Measurements from ENCODE around the gene VSTM4.

VSTM4 gene

DNA sequence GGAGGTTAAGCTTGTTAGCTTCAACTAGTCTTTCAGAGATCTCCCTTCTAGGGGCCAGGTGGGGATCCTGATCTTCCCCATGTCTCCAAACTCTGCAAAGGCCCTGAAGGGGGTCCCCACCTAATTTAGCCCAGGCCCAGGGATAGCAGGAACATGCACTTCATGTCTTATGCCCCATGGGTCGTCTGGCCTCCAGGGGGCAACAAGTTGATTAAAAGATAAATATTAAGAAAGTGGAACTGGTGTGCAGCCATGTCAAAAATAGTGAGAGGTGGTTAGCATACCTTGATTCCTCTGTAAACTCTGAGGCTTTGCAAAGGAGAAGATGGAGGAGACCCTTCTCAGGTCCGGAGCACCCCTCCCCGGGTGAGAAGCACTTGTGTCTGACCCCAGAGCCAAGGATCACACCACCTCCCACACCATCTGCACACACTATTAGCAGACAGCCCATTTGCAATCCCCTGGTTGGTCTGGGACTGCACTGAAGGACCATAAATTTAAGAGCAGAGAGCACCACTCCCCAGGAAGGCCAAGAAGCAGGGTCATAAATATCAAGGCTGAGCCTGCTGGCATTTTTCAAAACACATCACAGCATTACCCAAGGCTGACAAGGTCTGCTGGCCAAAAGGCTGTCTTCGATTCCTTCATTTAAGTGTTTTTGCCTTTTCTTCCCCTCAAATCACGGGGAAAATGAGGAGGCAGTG, 131.5 kb downstream of the VSTM4 start:
- Histone ChIP-seq H3K9me3 (ENCODE audit: control insufficient read depth in 2 of 2, low read length in 2 of 2) (no peaks in the 10 kb centered on the region), H3K9ac (ENCODE audit: low read length in 2 of 2) (no peak overlapping the region), H3K27me3 (ENCODE audit: control insufficient read depth in 1 of 2, insufficient read depth in 2 of 2, low read length in 2 of 2) (no peaks in the 10 kb centered on the region), H3K36me3 (ENCODE audit: control insufficient read depth in 2 of 2, insufficient read depth in 2 of 2, low read length in 2 of 2) (no peaks in the 10 kb centered on the region), H3K4me1 (ENCODE audit: control insufficient read depth, insufficient read depth, low read length) (no peaks in the 10 kb centered on the region), H3K27ac (ENCODE audit: low read length) (no peak overlapping the region), H3K4me3 (ENCODE audit: low read length in 2 of 2) (no peak overlapping the region)

DNA sequence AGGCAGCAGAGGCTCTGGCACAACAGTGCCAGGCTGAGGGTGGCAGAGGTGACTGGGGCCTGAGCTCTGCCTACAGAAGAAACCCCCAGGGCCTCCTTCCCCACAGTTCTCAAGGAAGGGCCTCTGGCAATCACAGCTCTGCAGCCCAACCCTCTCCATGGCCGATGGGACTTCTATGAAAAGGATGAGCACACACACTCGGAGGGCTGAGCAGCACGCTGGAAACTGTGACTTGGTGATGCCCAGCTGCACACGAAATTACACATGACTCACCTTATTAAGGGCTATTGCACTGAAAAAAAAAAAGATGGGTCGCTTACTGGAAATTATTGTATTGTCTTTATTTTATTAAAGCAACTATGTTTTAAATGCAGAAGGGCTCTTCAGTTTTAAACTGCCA, 132.7 kb downstream of the VSTM4 start:
- H3K27ac ChIP-seq (ENCODE audit: low read length) = no peak overlapping the region
- H3K4me3 ChIP-seq (ENCODE audit: low read length in 2 of 2) = no peak overlapping the region
- no peaks in the 10 kb centered on the region for H3K4me1 ChIP-seq (ENCODE audit: control insufficient read depth, insufficient read depth, low read length)
- H3K27me3 ChIP-seq (ENCODE audit: control insufficient read depth in 1 of 2, insufficient read depth in 2 of 2, low read length in 2 of 2) = no peaks in the 10 kb centered on the region
- no peaks in the 10 kb centered on the region for H3K9me3 ChIP-seq (ENCODE audit: control insufficient read depth in 2 of 2, low read length in 2 of 2)
- H3K36me3 ChIP-seq (ENCODE audit: control insufficient read depth in 2 of 2, insufficient read depth in 2 of 2, low read length in 2 of 2) = no peaks in the 10 kb centered on the region
- H3K9ac ChIP-seq (ENCODE audit: low read length in 2 of 2) = no peak overlapping the region

DNA sequence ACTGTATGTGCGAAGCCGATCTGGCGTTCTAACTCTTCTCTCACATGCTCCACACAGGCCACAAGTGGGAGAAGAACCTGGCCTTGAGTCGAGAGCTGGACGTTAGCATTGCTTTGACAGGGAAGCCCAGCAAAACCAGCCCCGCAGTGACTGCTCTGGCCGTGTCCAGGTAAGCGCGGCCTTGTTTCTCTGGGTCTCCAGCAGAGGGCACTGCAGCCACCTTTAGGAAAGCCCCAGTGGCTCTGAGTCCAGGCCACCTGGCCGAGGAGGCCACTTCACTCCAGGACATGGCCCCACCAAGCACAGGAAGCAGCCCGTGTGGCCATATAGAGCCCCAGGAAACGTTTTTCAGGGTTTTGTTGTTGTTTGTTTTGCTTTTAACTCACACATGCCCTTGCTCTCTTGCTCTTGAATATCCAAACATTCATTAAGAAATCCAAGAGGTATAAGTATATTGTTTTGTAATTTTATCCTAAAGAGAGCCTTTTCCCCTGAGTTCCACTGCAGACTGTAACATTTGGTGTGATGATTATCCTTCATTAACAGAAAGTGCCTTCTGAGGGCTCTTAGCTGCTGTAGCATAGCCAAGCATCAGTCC, 133.9 kb downstream of the VSTM4 start:
- H3K9ac ChIP-seq (ENCODE audit: low read length in 2 of 2) = no peak overlapping the region
- H3K27ac ChIP-seq (ENCODE audit: low read length) = no peak overlapping the region
- H3K36me3 ChIP-seq (ENCODE audit: control insufficient read depth in 2 of 2, insufficient read depth in 2 of 2, low read length in 2 of 2) = no peaks in the 10 kb centered on the region
- H3K9me3 ChIP-seq (ENCODE audit: control insufficient read depth in 2 of 2, low read length in 2 of 2) = no peaks in the 10 kb centered on the region
- no peaks in the 10 kb centered on the region for H3K4me1 ChIP-seq (ENCODE audit: control insufficient read depth, insufficient read depth, low read length)
- H3K27me3 ChIP-seq (ENCODE audit: control insufficient read depth in 1 of 2, insufficient read depth in 2 of 2, low read length in 2 of 2) = no peaks in the 10 kb centered on the region
- H3K4me3 ChIP-seq (ENCODE audit: low read length in 2 of 2) = no peak overlapping the region

DNA sequence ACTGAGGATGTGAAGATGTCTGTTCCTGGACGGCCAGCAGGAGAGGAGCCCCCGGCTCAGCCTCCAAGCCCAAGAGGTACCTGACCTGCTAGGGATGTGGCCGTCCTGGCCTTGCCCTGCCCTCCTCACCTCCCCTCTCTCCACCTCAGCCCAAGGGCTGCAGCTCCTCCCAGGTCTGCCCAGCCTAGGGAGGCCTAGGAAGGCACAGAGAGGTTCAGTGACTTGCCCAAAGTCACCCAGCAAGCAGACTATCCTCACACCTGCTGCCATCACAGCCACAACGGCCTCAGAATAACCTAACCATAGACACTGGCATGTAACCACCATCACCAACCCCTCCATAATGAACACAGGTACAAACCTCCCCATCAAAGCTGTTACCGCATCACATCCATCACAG, 137.0 kb downstream of the VSTM4 start:
- Histone ChIP-seq H3K27ac (ENCODE audit: low read length) (no peak overlapping the region), H3K9me3 (ENCODE audit: control insufficient read depth in 2 of 2, low read length in 2 of 2) (no peaks in the 10 kb centered on the region), H3K9ac (ENCODE audit: low read length in 2 of 2) (no peak overlapping the region), H3K27me3 (ENCODE audit: control insufficient read depth in 1 of 2, insufficient read depth in 2 of 2, low read length in 2 of 2) (peaks cover 0 to under 1% of the 10 kb centered on the region in 2 donors), H3K4me1 (ENCODE audit: control insufficient read depth, insufficient read depth, low read length) (no peaks in the 10 kb centered on the region), H3K4me3 (ENCODE audit: low read length in 2 of 2) (no peak overlapping the region), H3K36me3 (ENCODE audit: control insufficient read depth in 2 of 2, insufficient read depth in 2 of 2, low read length in 2 of 2) (no peaks in the 10 kb centered on the region)

DNA sequence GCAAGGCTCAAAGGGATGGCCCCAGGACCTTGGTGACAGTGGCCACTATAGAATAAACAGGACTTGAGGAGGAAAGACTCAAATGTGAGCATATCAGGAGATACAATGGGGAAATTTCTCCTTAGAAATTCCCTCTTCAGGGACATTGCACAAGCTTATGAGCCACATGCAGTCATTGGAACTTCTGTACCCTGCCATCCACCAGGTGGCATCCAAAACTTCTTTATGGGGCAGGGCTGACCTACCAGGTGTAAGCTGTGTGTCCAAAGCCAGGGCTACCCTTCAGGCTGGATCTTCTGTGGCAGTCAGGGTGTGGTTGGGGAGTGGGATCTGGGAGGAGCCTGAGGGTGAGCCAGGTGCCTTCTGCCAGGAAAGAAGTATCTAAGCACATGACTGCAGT, 139.1 kb downstream of the VSTM4 start:
- H3K4me1 ChIP-seq (ENCODE audit: control insufficient read depth, insufficient read depth, low read length) = no peaks in the 10 kb centered on the region
- H3K36me3 ChIP-seq (ENCODE audit: control insufficient read depth in 2 of 2, insufficient read depth in 2 of 2, low read length in 2 of 2) = no peaks in the 10 kb centered on the region
- H3K9ac ChIP-seq (ENCODE audit: low read length in 2 of 2) = no peak overlapping the region
- H3K4me3 ChIP-seq (ENCODE audit: low read length in 2 of 2) = no peak overlapping the region
- no peaks in the 10 kb centered on the region for H3K9me3 ChIP-seq (ENCODE audit: control insufficient read depth in 2 of 2, low read length in 2 of 2)
- peaks cover 0 to 3% of the 10 kb centered on the region in 2 donors for H3K27me3 ChIP-seq (ENCODE audit: control insufficient read depth in 1 of 2, insufficient read depth in 2 of 2, low read length in 2 of 2)
- H3K27ac ChIP-seq (ENCODE audit: low read length) = no peak overlapping the region

DNA sequence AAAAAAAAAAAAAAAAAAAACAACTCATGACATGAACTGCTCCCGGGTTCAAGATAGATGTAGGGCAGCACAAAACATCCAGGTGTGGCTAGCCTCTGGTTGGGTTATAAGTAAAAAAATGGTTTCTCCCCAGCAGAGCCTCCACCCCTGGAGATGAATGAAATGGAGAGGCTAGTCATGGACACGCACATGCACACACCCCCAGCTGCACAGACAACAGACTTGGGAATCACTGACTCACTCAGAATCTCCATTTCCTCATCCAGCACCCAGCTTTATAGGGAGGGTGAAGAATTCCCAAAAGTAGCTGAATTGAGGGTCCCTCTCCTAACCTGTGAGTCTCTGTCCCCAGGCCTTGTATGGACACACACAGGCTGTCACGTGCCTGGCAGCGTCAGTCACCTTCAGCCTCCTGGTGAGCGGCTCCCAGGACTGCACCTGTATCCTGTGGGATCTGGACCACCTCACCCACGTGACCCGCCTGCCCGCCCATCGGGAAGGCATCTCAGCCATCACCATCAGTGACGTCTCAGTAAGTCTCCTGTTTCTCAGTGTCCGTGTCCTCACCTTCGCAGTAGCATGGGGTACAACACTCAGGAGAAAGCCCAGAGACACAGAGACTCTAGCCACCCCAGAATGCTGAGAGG, 140.7 kb downstream of the VSTM4 start:
- Histone ChIP-seq H3K4me1 (ENCODE audit: control insufficient read depth, insufficient read depth, low read length) (no peaks in the 10 kb centered on the region), H3K27me3 (ENCODE audit: control insufficient read depth in 1 of 2, insufficient read depth in 2 of 2, low read length in 2 of 2) (peaks cover 0 to 3% of the 10 kb centered on the region in 2 donors), H3K36me3 (ENCODE audit: control insufficient read depth in 2 of 2, insufficient read depth in 2 of 2, low read length in 2 of 2) (no peaks in the 10 kb centered on the region), H3K27ac (ENCODE audit: low read length) (no peak overlapping the region), H3K4me3 (ENCODE audit: low read length in 2 of 2) (no peak overlapping the region), H3K9ac (ENCODE audit: low read length in 2 of 2) (no peak overlapping the region), H3K9me3 (ENCODE audit: control insufficient read depth in 2 of 2, low read length in 2 of 2) (no peaks in the 10 kb centered on the region)

DNA sequence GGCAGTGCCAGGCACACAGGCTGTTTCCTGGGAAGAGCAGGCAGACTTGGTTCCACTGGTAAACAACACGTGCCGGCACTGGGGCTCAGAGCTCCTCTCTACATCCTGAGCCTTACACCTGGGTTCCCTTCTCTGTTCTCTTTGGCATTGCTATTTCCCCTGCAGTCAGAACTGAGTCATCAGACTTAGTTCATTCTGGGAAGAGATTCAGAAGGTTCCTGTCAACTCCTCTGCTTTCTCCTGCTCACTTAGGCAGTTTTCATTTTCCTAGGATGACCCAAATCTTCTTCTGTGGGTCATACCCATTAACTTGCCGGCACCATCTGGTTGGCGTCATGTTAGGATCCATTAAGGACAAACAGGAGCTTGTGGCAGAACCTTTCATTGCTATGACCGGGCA, 142.3 kb downstream of the VSTM4 start:
- H3K4me1 ChIP-seq (ENCODE audit: control insufficient read depth, insufficient read depth, low read length) = no peaks in the 10 kb centered on the region
- no peaks in the 10 kb centered on the region for H3K36me3 ChIP-seq (ENCODE audit: control insufficient read depth in 2 of 2, insufficient read depth in 2 of 2, low read length in 2 of 2)
- H3K27ac ChIP-seq (ENCODE audit: low read length) = no peak overlapping the region
- H3K9ac ChIP-seq (ENCODE audit: low read length in 2 of 2) = no peak overlapping the region
- H3K27me3 ChIP-seq (ENCODE audit: control insufficient read depth in 1 of 2, insufficient read depth in 2 of 2, low read length in 2 of 2) = peaks cover 3 to 4% of the 10 kb centered on the region in 2 donors
- no peaks in the 10 kb centered on the region for H3K9me3 ChIP-seq (ENCODE audit: control insufficient read depth in 2 of 2, low read length in 2 of 2)
- H3K4me3 ChIP-seq (ENCODE audit: low read length in 2 of 2) = no peak overlapping the region

DNA sequence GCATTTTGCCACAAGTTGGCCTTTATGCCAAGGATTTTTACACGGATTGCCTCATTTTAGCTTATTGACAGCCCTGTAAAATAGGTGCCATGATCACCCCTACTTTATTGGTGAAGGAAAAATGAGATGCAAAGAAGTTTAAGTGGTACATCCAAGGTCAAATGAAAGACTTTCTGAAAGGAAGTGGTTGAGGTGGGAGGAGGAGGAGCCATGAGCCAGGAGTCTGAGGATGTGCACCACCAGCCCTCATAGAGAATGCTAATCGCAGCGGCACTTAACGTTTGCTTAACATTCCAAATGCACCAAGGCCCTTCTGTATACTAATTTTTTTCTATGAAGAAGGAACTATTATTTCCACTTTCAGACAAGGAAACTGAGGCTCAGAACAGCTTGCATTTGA, 144.7 kb downstream of the VSTM4 start:
- H3K27ac ChIP-seq (ENCODE audit: low read length) = no peak overlapping the region
- H3K27me3 ChIP-seq (ENCODE audit: control insufficient read depth in 1 of 2, insufficient read depth in 2 of 2, low read length in 2 of 2) = peaks cover 3 to 4% of the 10 kb centered on the region in 2 donors
- no peak overlapping the region for H3K4me3 ChIP-seq (ENCODE audit: low read length in 2 of 2)
- no peak overlapping the region for H3K9ac ChIP-seq (ENCODE audit: low read length in 2 of 2)
- no peaks in the 10 kb centered on the region for H3K4me1 ChIP-seq (ENCODE audit: control insufficient read depth, insufficient read depth, low read length)
- H3K9me3 ChIP-seq (ENCODE audit: control insufficient read depth in 2 of 2, low read length in 2 of 2) = no peaks in the 10 kb centered on the region
- no peaks in the 10 kb centered on the region for H3K36me3 ChIP-seq (ENCODE audit: control insufficient read depth in 2 of 2, insufficient read depth in 2 of 2, low read length in 2 of 2)

DNA sequence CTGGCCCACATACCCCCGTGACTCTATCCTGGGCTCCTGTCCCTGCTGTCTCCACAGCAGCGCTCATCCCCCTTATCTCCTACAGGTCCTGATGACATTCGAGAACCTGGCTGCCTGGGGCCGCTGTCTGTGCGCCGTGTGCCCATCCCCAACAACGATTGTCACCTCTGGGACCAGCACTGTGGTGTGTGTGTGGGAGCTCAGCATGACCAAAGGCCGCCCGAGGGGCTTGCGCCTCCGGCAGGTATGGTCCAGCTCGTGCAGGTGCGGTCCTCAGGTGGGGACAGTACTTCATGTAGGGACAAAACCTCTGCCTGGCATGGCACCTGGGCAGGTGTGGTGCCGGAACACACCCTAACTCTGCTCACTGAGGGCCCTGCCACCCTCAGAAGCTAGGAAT, 145.3 kb downstream of the VSTM4 start:
- peaks cover 3 to 4% of the 10 kb centered on the region in 2 donors for H3K27me3 ChIP-seq (ENCODE audit: control insufficient read depth in 1 of 2, insufficient read depth in 2 of 2, low read length in 2 of 2)
- H3K4me3 ChIP-seq (ENCODE audit: low read length in 2 of 2) = no peak overlapping the region
- H3K36me3 ChIP-seq (ENCODE audit: control insufficient read depth in 2 of 2, insufficient read depth in 2 of 2, low read length in 2 of 2) = no peaks in the 10 kb centered on the region
- H3K27ac ChIP-seq (ENCODE audit: low read length) = no peak overlapping the region
- H3K9me3 ChIP-seq (ENCODE audit: control insufficient read depth in 2 of 2, low read length in 2 of 2) = no peaks in the 10 kb centered on the region
- H3K4me1 ChIP-seq (ENCODE audit: control insufficient read depth, insufficient read depth, low read length) = no peaks in the 10 kb centered on the region
- H3K9ac ChIP-seq (ENCODE audit: low read length in 2 of 2) = no peak overlapping the region

DNA sequence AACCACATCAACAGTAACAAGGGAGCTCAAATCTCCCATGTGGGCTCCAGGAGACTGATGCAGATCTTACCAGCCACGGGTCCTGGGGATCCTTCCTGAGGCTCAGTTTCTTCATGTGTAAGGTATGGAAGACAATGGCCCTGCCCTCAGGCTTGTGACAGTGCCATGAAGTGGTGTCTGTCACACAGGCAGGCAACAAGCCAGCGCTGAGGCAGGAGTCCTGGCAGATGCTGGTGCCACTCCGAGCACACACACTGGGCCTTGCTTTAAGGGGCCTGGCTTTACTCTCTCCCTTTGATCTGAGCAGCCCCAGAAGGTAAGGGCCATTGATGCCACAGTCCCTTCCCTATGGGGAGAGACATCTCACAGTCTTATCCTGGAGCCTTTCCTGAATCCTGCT, 147.3 kb downstream of the VSTM4 start:
- Histone ChIP-seq H3K27me3 (ENCODE audit: control insufficient read depth in 1 of 2, insufficient read depth in 2 of 2, low read length in 2 of 2) (peaks cover 0 to 4% of the 10 kb centered on the region in 2 donors), H3K36me3 (ENCODE audit: control insufficient read depth in 2 of 2, insufficient read depth in 2 of 2, low read length in 2 of 2) (no peaks in the 10 kb centered on the region), H3K9me3 (ENCODE audit: control insufficient read depth in 2 of 2, low read length in 2 of 2) (no peaks in the 10 kb centered on the region), H3K27ac (ENCODE audit: low read length) (no peak overlapping the region), H3K4me1 (ENCODE audit: control insufficient read depth, insufficient read depth, low read length) (no peaks in the 10 kb centered on the region), H3K9ac (ENCODE audit: low read length in 2 of 2) (no peak overlapping the region), H3K4me3 (ENCODE audit: low read length in 2 of 2) (no peak overlapping the region)

DNA sequence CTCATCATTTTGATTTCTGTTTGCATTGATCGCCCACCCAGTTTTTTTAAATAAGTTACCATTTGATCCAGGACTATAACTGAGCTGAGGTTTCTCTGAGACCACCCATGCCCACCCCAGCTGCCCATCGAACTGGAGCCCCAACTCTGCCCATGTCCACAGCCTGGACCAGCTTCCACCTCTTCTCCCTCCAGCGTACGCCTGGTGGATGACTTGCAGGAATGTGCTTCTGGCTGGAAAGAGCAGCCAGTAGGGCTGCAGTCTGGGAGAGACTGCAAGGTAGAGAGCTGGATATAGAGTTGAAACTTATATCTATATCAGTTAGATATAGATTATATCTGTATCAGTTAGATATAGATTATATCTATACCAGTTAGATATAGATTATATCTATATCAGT, 149.9 kb downstream of the VSTM4 start:
- H3K9me3 ChIP-seq (ENCODE audit: control insufficient read depth in 2 of 2, low read length in 2 of 2) = no peaks in the 10 kb centered on the region
- no peaks in the 10 kb centered on the region for H3K4me1 ChIP-seq (ENCODE audit: control insufficient read depth, insufficient read depth, low read length)
- no peak overlapping the region for H3K27ac ChIP-seq (ENCODE audit: low read length)
- no peak overlapping the region for H3K4me3 ChIP-seq (ENCODE audit: low read length in 2 of 2)
- no peaks in the 10 kb centered on the region for H3K36me3 ChIP-seq (ENCODE audit: control insufficient read depth in 2 of 2, insufficient read depth in 2 of 2, low read length in 2 of 2)
- H3K9ac ChIP-seq (ENCODE audit: low read length in 2 of 2) = no peak overlapping the region
- peaks cover 0 to 4% of the 10 kb centered on the region in 2 donors for H3K27me3 ChIP-seq (ENCODE audit: control insufficient read depth in 1 of 2, insufficient read depth in 2 of 2, low read length in 2 of 2)

All from stomach smooth muscle (tissue), 2 donors.